GM12878 (cell line): Measurements from ENCODE around the gene ACOT7. TPM values are rescaled to one million over a fixed set of nuclear protein-coding genes. Genes with fewer than 3 reads are reported as not detected.

Experiments
- ATAC-seq: fragments of 200-7000 bp; cut with Tn5 transposase; 3 replicates; pipeline ENCODE4 v1.9.1; 2020; ENCODE audit warnings: mild to moderate bottlenecking, moderate library complexity
- BruUV-seq: library from RNA; stranded (reverse); fragments of 400-500 nt; replicated peaks from 2 replicates; lab custom pipeline; 2021; lab: Mats Ljungman, UMichigan
- CTCF ChIA-PET: fragments of 300-600 bp; sonication (Branson Sonifier 250); formaldehyde crosslinking; extraction: SDS; loops from one replicate; lab custom pipeline; 2021; ENCODE audit warnings: inconsistent platforms; lab: Yijun Ruan, JAX
- POLR2A ChIA-PET: fragments of 350-600 bp; formaldehyde crosslinking; extraction: SDS; loops from one replicate; lab custom pipeline; 2021; ENCODE audit warnings: inconsistent platforms; lab: Charles Lee
- RAD21 ChIA-PET: fragments of 300-600 bp; sonication (Branson Sonifier 250); formaldehyde crosslinking; loops from one replicate; lab custom pipeline; 2023; ENCODE audit warnings: antibody characterized with exemption; ENCODE audit not compliant: unreplicated experiment; lab: Charles Lee
- SMC1A ChIA-PET: fragments of 300-600 bp; sonication (Branson Sonifier 250); formaldehyde crosslinking; loops from one replicate; lab custom pipeline; 2023; ENCODE audit not compliant: unreplicated experiment, uncharacterized antibody; lab: Charles Lee
- DNase-seq: peaks from one replicate; pipeline ENCODE4 v3.0.0-alpha.2; 2011; ENCODE audit warnings: low read depth, low spot score
- FAIRE-seq: peaks from 3 replicates; lab custom pipeline; 2011; peaks lifted over from hg19 to GRCh38; lab: Jason Lieb, UNC
- H2AFZ ChIP-seq: 2 replicates; pipeline ENCODE4 v1.6.0; 2011; ENCODE audit warnings: low read depth, low read length, control low read depth; ENCODE audit not compliant: control insufficient read depth
- H3K27ac ChIP-seq: 2 replicates; pipeline ENCODE4 v1.5.1; 2011; ENCODE audit warnings: control low read depth; ENCODE audit not compliant: control insufficient read depth, insufficient read depth
- H3K27me3 ChIP-seq, 2 experiments: replicated peaks in 1 of 2; 2 replicates each; pipeline versions ENCODE4 v1.6.0 to v1.6.1; 2011; ENCODE audit warnings: low read length in 1 of 2; ENCODE audit not compliant: control insufficient read depth in 2 of 2, insufficient read depth in 2 of 2
- H3K36me3 ChIP-seq, 2 experiments: 2 replicates each; pipeline ENCODE4 v1.5.1; 2011; ENCODE audit warnings: low read length in 1 of 2; ENCODE audit not compliant: control insufficient read depth in 2 of 2, insufficient read depth in 2 of 2
- H3K4me1 ChIP-seq: 2 replicates; pipeline ENCODE4 v1.6.1; 2011; ENCODE audit warnings: mild to moderate bottlenecking, low read length, moderate library complexity, mixed read lengths; ENCODE audit not compliant: control insufficient read depth, insufficient read depth
- H3K4me2 ChIP-seq: 2 replicates; pipeline ENCODE4 v1.6.0; 2011; ENCODE audit warnings: control low read depth; ENCODE audit not compliant: control insufficient read depth, insufficient read depth
- H3K4me3 ChIP-seq: fragments of 200-600 bp; sonication (generic); 2 replicates; pipeline ENCODE4 v1.5.1; 2016
- H3K79me2 ChIP-seq: 2 replicates; pipeline ENCODE4 v1.6.0; 2011; ENCODE audit warnings: low read length; ENCODE audit not compliant: control insufficient read depth, insufficient read depth
- H3K9ac ChIP-seq: 2 replicates; pipeline ENCODE4 v1.8.0; 2011; ENCODE audit warnings: low read length, control low read depth, mixed read lengths; ENCODE audit not compliant: control insufficient read depth, insufficient read depth
- H3K9me3 ChIP-seq: replicated peaks from 3 replicates; pipeline ENCODE4 v1.5.1; 2011; ENCODE audit warnings: mild to moderate bottlenecking, low read length; ENCODE audit not compliant: control insufficient read depth, insufficient read depth
- H4K20me1 ChIP-seq: 2 replicates; pipeline ENCODE4 v1.6.0; 2011; ENCODE audit not compliant: control insufficient read depth, insufficient read depth
- CTCF ChIP-seq, 3 experiments: IDR thresholded peaks in 2 of 3; conservative IDR thresholded peaks in 1 of 3; 2 replicates each; pipeline ENCODE4 v1.5.1; 2011; ENCODE audit warnings: low read depth in 3 of 3, low read length in 3 of 3, mild to moderate bottlenecking in 3 of 3, control low read depth in 2 of 3, moderate library complexity in 2 of 3, inconsistent platforms in 1 of 3, mixed read lengths in 1 of 3; ENCODE audit not compliant: control insufficient read depth in 2 of 3, insufficient read depth in 1 of 3; ENCODE audit errors: extremely low read depth in 1 of 3
- EED ChIP-seq: sonication (generic); IDR thresholded peaks from 2 replicates; pipeline ENCODE4 v1.6.1; 2016; ENCODE audit warnings: antibody characterized with exemption, low read depth
- EGR1 ChIP-seq, 2 experiments: IDR thresholded peaks; 1 replicate in 1 of 2; 2 replicates in 1 of 2; pipeline ENCODE4 v1.6.1; 2011 to 2012; ENCODE audit warnings: low read depth in 2 of 2, low read length in 2 of 2, borderline replicate concordance in 1 of 2, mild to moderate bottlenecking in 1 of 2, moderate library complexity in 1 of 2
- ELK1 ChIP-seq: IDR thresholded peaks from 2 replicates; pipeline ENCODE4 v1.6.1; 2012; ENCODE audit warnings: low read depth, low read length, improper control_type of control experiment
- HCFC1 ChIP-seq: fragments of 150-350 bp; IDR thresholded peaks from 2 replicates; pipeline ENCODE4 v1.6.1; 2014; ENCODE audit warnings: low read length
- HDAC2 ChIP-seq: fragments of 200-600 bp; sonication (generic); IDR thresholded peaks from 2 replicates; pipeline ENCODE4 v1.6.1; 2017
- HDGF ChIP-seq: fragments of 450-650 bp; IDR thresholded peaks from 2 replicates; pipeline ENCODE4 v1.6.1; 2016; ENCODE audit warnings: antibody characterized with exemption
- MTA3 ChIP-seq: IDR thresholded peaks from 2 replicates; pipeline ENCODE4 v1.6.1; 2012; ENCODE audit warnings: low read length, inconsistent platforms, borderline replicate concordance
- NFIC ChIP-seq: IDR thresholded peaks from 2 replicates; pipeline ENCODE4 v1.6.1; 2012; ENCODE audit warnings: low read depth, mild to moderate bottlenecking, inconsistent platforms, low read length, moderate library complexity
- NFXL1 ChIP-seq: fragments of 450-650 bp; IDR thresholded peaks from 2 replicates; pipeline ENCODE4 v1.6.1; 2017; ENCODE audit warnings: antibody characterized with exemption, mild to moderate bottlenecking, borderline replicate concordance
- NFYA ChIP-seq: IDR thresholded peaks from 2 replicates; pipeline ENCODE4 v1.6.1; 2011; ENCODE audit warnings: low read depth, mild to moderate bottlenecking, low read length, improper control_type of control experiment, borderline replicate concordance
- POU2F2 ChIP-seq: IDR thresholded peaks from 3 replicates; pipeline ENCODE4 v1.6.1; 2011; ENCODE audit warnings: low read depth, mild to moderate bottlenecking, low read length, borderline replicate concordance
- RCOR1 ChIP-seq: conservative IDR thresholded peaks from 2 replicates; pipeline ENCODE4 v1.6.1; 2012; ENCODE audit warnings: low read depth, low read length, improper control_type of control experiment
- RELA ChIP-seq: fragments of 450-650 bp; IDR thresholded peaks from 2 replicates; pipeline ENCODE4 v1.8.0; 2014; ENCODE audit warnings: borderline replicate concordance; ENCODE audit not compliant: partially characterized antibody
- RUNX3 ChIP-seq: IDR thresholded peaks from 2 replicates; pipeline ENCODE4 v1.6.1; 2012; ENCODE audit warnings: low read length, inconsistent platforms
- SMAD5 ChIP-seq: IDR thresholded peaks from 2 replicates; pipeline ENCODE4 v1.6.1; 2016; ENCODE audit warnings: antibody characterized with exemption, low read depth
- SMARCA5 ChIP-seq: fragments of 450-650 bp; IDR thresholded peaks from 2 replicates; pipeline ENCODE4 v1.6.1; 2017; ENCODE audit warnings: mild to moderate bottlenecking
- ZNF384 ChIP-seq: IDR thresholded peaks from 2 replicates; pipeline ENCODE4 v1.6.1; 2012; ENCODE audit warnings: low read depth, mild to moderate bottlenecking, low read length, improper control_type of control experiment, borderline replicate concordance
- WGBS: methylation state at CpG from one replicate; pipeline ENCODE4 v1.1.6; 2016; ENCODE audit warnings: low lambda C conversion rate; ENCODE audit not compliant: insufficient replicate concordance, insufficient coverage; ENCODE audit errors: missing lambda C conversion rate; 5-methylcytosine and 5-hydroxymethylcytosine counted together
- in situ Hi-C: fragments of 300-500 bp; cut with MboI; formaldehyde crosslinking; loops from 9 replicates; pipeline ENCODE4 v1.14.3; 2018; ENCODE audit warnings: mixed read lengths
- intact Hi-C: fragments of 100-400 bp; cut with micrococcal nuclease; formaldehyde crosslinking; loops from one replicate; pipeline ENCODE4 v1.14.2; 2022; ENCODE audit not compliant: unreplicated experiment
- polyA plus RNA-seq, 11 experiments: library from polyadenylated mRNA; depleted of rRNA in 4 of 11; unstranded in 6 of 11; stranded (reverse) in 5 of 11; fragments of >200 nt; fragmentation: Nextera tagmentation in 4 of 11; fragmentation: Illumina TruSeq in 1 of 11; extraction: Ambion mirVana in 4 of 11; extraction: Trizol in 1 of 11; gene quantifications; 1 replicate in 1 of 11; 2 replicates in 10 of 11; pipeline versions ENCODE4 v1.2.1 to v1.2.3, GENCODE V29; 2011 to 2016; ENCODE audit warnings: inconsistent platforms in 2 of 11, missing spikeins in 2 of 11, low read depth in 1 of 11
- total RNA-seq, 4 experiments: library from RNA; depleted of rRNA in 3 of 4; stranded (reverse); fragments of >200 nt in 3 of 4; fragmentation: Illumina TruSeq in 1 of 4; extraction: Trizol in 1 of 4; gene quantifications; 2 replicates each; pipeline versions ENCODE4 v1.2.1 to v1.2.3, GENCODE V29; 2013 to 2021
- TF ChIP-seq, protein P1 (sequence below): IDR thresholded peaks from 2 replicates; pipeline ENCODE4 v1.6.1; 2012; ENCODE audit warnings: low read depth, low read length, improper control_type of control experiment

The ACOT7 gene
- total and polyA plus RNA-seq, 10 of the 15 experiments (the other 5 are each of a cell fraction or from before 2014, with no cell fraction given) = 8.9 to 206 (median 61.2) TPM

- POLR2A ChIA-PET = no interaction called here
- intact Hi-C loops = no loop called here
Observed at GRCh38 chr1:6260433-6260934, 133.1 kb downstream of the ACOT7 start.

More at GRCh38 chr1:6260433-6260934, 133.1 kb downstream of the ACOT7 start:
- Histone ChIP-seq H3K4me2 (peak overlapping the region; percentile 86; the same call in 1 of the 2 replicates), H3K9ac (no peak overlapping the region), H3K27me3 (no peaks in the 10 kb centered on the region; a peak in 1 of 4 replicates), H3K79me2 (no peaks in the 10 kb centered on the region), H3K9me3 (no peaks in the 10 kb centered on the region), H3K4me1 (peaks cover 3% of the 10 kb centered on the region; the same call in 1 of the 2 replicates), H3K27ac (no peak overlapping the region), H3K4me3 (peak overlapping the region; percentile 78), H3K36me3 (peaks cover 0 to 2% of the 10 kb centered on the region in 2 experiments; a peak in 2 of 4 replicates), H4K20me1 (no peaks in the 10 kb centered on the region), H2AFZ (no peak overlapping the region; the same call in 1 of the 2 replicates)
- ChIA-PET SMC1A (no interaction called here), CTCF (no interaction called here), RAD21 (interaction anchor here (0.6 kb wide), 1 partner anchor 27 kb away, joined by 3 read pairs; no protein-coding TSS in a partner anchor)
- ATAC-seq = peak; percentile 57
- TF ChIP-seq HDGF = no peak
- TF ChIP-seq, protein P1, sequence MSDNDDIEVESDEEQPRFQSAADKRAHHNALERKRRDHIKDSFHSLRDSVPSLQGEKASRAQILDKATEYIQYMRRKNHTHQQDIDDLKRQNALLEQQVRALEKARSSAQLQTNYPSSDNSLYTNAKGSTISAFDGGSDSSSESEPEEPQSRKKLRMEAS = no peak
- no peak for TF ChIP-seq ELK1
- no peak for TF ChIP-seq SMAD5
- 0 out of 2 replicates have a peak, but pooled peaks have one; percentile 33 for TF ChIP-seq NFXL1
- no peak for TF ChIP-seq HDAC2
- 0 out of 2 replicates have a peak, but pooled peaks have one; percentile 35 for TF ChIP-seq SMARCA5
- TF ChIP-seq MTA3 = no peak
- TF ChIP-seq EED = no peak
- no peak for TF ChIP-seq HCFC1
- no peak for TF ChIP-seq EGR1 (IDR thresholded peaks at IDR 0.05; ENCODE audit: borderline replicate concordance in 1 of 2, low read depth in 2 of 2, low read length in 2 of 2)
- TF ChIP-seq CTCF (IDR thresholded peaks at IDR 0.05 in 2 of 3, conservative IDR thresholded peaks at IDR 0.05 in 1 of 3; ENCODE audit: control insufficient read depth in 2 of 3, extremely low read depth in 1 of 3, insufficient read depth in 1 of 3, low read depth in 3 of 3, low read length in 3 of 3) = peak in 1 of 3 experiments; percentile 10; a peak in 1 of 6 replicates
- TF ChIP-seq NFIC = no peak
- no peak for TF ChIP-seq POU2F2
- no peak for TF ChIP-seq RUNX3
- no peak for TF ChIP-seq RCOR1
- no peak for TF ChIP-seq ZNF384
- no peak for TF ChIP-seq NFYA
- TF ChIP-seq RELA = no peak
- no TSS peak for BruUV-seq
- no peak for FAIRE-seq
- WGBS = 1% methylated on average over 25 of the region's 61 CpGs
- in situ Hi-C loops = no loop called here
- no peak for DNase-seq
